PC-9 (cell line): ENCODE measurements around the gene RHOT1.

ENCODE experiments used
- EZH2 ChIP-seq: fragments of 200-600 bp; sonication (generic); IDR thresholded peaks from 2 replicates; pipeline ENCODE4 v1.8.0; 2017; ENCODE audit warnings: antibody characterized with exemption, low read depth
- TF ChIP-seq, protein P1 (sequence below): fragments of 200-600 bp; sonication (generic); conservative IDR thresholded peaks from 2 replicates; pipeline ENCODE4 v1.6.1; 2017; ENCODE audit warnings: mixed run types, antibody characterized with exemption, mild to moderate bottlenecking, moderate library complexity

DNA sequence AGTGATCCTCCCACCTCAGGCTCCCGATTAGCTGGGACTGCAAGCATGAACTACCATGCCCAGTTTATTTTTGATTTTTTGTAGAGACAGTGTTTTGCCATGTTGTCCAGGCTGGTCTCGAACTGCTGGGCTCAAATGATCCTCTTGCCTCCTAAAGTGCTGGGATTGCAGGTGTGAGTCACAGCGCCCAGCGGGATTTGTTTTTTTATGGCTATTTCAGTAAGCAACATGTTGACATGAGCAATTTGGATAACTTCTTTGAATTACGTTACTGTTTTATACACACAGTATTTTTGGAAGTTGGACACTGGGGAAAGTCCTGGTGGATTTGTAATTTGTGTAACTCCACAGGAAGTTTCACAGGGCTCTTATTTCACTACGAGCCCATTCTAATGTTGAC is 18.5 kb upstream of the RHOT1 start:
- TF ChIP-seq EZH2, result no peak
- TF ChIP-seq, protein P1, sequence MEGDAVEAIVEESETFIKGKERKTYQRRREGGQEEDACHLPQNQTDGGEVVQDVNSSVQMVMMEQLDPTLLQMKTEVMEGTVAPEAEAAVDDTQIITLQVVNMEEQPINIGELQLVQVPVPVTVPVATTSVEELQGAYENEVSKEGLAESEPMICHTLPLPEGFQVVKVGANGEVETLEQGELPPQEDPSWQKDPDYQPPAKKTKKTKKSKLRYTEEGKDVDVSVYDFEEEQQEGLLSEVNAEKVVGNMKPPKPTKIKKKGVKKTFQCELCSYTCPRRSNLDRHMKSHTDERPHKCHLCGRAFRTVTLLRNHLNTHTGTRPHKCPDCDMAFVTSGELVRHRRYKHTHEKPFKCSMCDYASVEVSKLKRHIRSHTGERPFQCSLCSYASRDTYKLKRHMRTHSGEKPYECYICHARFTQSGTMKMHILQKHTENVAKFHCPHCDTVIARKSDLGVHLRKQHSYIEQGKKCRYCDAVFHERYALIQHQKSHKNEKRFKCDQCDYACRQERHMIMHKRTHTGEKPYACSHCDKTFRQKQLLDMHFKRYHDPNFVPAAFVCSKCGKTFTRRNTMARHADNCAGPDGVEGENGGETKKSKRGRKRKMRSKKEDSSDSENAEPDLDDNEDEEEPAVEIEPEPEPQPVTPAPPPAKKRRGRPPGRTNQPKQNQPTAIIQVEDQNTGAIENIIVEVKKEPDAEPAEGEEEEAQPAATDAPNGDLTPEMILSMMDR, result no peak
